Activated CD4-positive, alpha-beta T cell treated with anti-CD3 and anti-CD28 coated beads, Interleukin-2, amount 10 ng/mL, durations not matched to agents 24 days and 14 days (primary cell): ENCODE results near the gene SHE. TPM values are rescaled to one million over a fixed set of nuclear protein-coding genes. Genes with fewer than 3 reads are reported as not detected.
A peak's percentile ranks its signal among the peaks of the same experiment; 100 is the strongest.

Source experiments
- DNase-seq: peaks from one replicate; pipeline ENCODE4 v3.0.0; 2022
- H3K27ac Mint-ChIP-seq: one replicate; pipeline ENCODE4 v1.8.0; 2022; ENCODE audit warnings: mild to moderate bottlenecking, mixed read lengths
- H3K27me3 Mint-ChIP-seq: one replicate; pipeline ENCODE4 v1.8.0; 2022; ENCODE audit warnings: mixed read lengths
- H3K36me3 Mint-ChIP-seq: one replicate; pipeline ENCODE4 v1.8.0; 2022; ENCODE audit warnings: low read depth, mild to moderate bottlenecking, mixed read lengths
- H3K4me1 Mint-ChIP-seq: one replicate; pipeline ENCODE4 v1.8.0; 2021; ENCODE audit warnings: mixed read lengths
- H3K4me3 Mint-ChIP-seq: one replicate; pipeline ENCODE4 v1.8.0; 2022; ENCODE audit warnings: mild to moderate bottlenecking, moderate library complexity, mixed read lengths
- H3K9me3 Mint-ChIP-seq: one replicate; pipeline ENCODE4 v1.8.0; 2021; ENCODE audit warnings: mixed read lengths
- intact Hi-C: fragments of 100-400 bp; cut with micrococcal nuclease; formaldehyde crosslinking; loops from one replicate; pipeline ENCODE4 v1.15.1; 2023
- total RNA-seq: library from RNA; stranded (reverse); gene quantifications from 2 replicates; pipeline ENCODE4 v1.2.3, GENCODE V29; 2022

The SHE gene
- total RNA-seq, 1 donor from 2014 or later, result not detected

GRCh38 chr1:154460695-154461260, 41.4 kb downstream of the SHE start:
- intact Hi-C loops, result loop anchor here (5.0 kb wide), 1 partner anchor 108 kb away; no protein-coding TSS in a partner anchor
- H3K27me3 Mint-ChIP-seq, result peaks cover 8% of the 10 kb centered on the region
- no peaks in the 10 kb centered on the region for H3K9me3 Mint-ChIP-seq
- no peak overlapping the region for H3K27ac Mint-ChIP-seq
- peaks cover 30% of the 10 kb centered on the region for H3K4me1 Mint-ChIP-seq
- no peak overlapping the region for H3K4me3 Mint-ChIP-seq
- peaks cover 10% of the 10 kb centered on the region for H3K36me3 Mint-ChIP-seq
- no peak for DNase-seq

- Mint-ChIP-seq H3K27me3 (peaks cover 10% of the 10 kb centered on the region), H3K27ac (no peak overlapping the region), H3K4me1 (peaks cover 31% of the 10 kb centered on the region), H3K9me3 (no peaks in the 10 kb centered on the region), H3K4me3 (no peak overlapping the region), H3K36me3 (peaks cover 12% of the 10 kb centered on the region)
- intact Hi-C loops, result no loop called here
- DNase-seq, result no peak
These were observed 43.1 kb downstream of the SHE start for GRCh38 chr1:154459080-154459479.

GRCh38 chr1:154456631-154457030, 45.6 kb downstream of the SHE start:
- Mint-ChIP-seq H3K4me1 (peaks cover 28% of the 10 kb centered on the region), H3K27me3 (peaks cover 25% of the 10 kb centered on the region), H3K4me3 (no peak overlapping the region), H3K27ac (no peak overlapping the region), H3K9me3 (no peaks in the 10 kb centered on the region), H3K36me3 (peaks cover 14% of the 10 kb centered on the region)
- no peak for DNase-seq
- intact Hi-C loops, result no loop called here

GRCh38 chr1:154454386-154455120, 47.7 kb downstream of the SHE start:
- DNase-seq, result no peak
- Mint-ChIP-seq H3K36me3 (peaks cover 12% of the 10 kb centered on the region), H3K27me3 (peaks cover 34% of the 10 kb centered on the region), H3K4me1 (peaks cover 21% of the 10 kb centered on the region), H3K27ac (no peak overlapping the region), H3K4me3 (no peak overlapping the region), H3K9me3 (no peaks in the 10 kb centered on the region)
- intact Hi-C loops, result loop anchor here (2.0 kb wide), 1 partner anchor 14 kb away; no protein-coding TSS in a partner anchor

- Mint-ChIP-seq H3K9me3 (no peaks in the 10 kb centered on the region), H3K27ac (peak overlapping the region; percentile 1), H3K4me3 (no peak overlapping the region), H3K4me1 (peaks cover 21% of the 10 kb centered on the region), H3K36me3 (peaks cover 12% of the 10 kb centered on the region), H3K27me3 (peaks cover 34% of the 10 kb centered on the region)
- DNase-seq, result no peak
- intact Hi-C loops, result loop anchor here (2.0 kb wide), 1 partner anchor 13 kb away; no protein-coding TSS in a partner anchor
These were observed 48.4 kb downstream of the SHE start for GRCh38 chr1:154453574-154454352.

GRCh38 chr1:154453161-154453560, 49.1 kb downstream of the SHE start:
- H3K27ac Mint-ChIP-seq, result no peak overlapping the region
- peaks cover 10% of the 10 kb centered on the region for H3K36me3 Mint-ChIP-seq
- intact Hi-C loops, result no loop called here
- peaks cover 21% of the 10 kb centered on the region for H3K4me1 Mint-ChIP-seq
- H3K9me3 Mint-ChIP-seq, result no peaks in the 10 kb centered on the region
- no peak for DNase-seq
- H3K27me3 Mint-ChIP-seq, result peaks cover 34% of the 10 kb centered on the region
- H3K4me3 Mint-ChIP-seq, result no peak overlapping the region

- peaks cover 29% of the 10 kb centered on the region for H3K27me3 Mint-ChIP-seq
- peaks cover 15% of the 10 kb centered on the region for H3K4me1 Mint-ChIP-seq
- peaks cover 1% of the 10 kb centered on the region for H3K36me3 Mint-ChIP-seq
- intact Hi-C loops, result no loop called here
- no peak overlapping the region for H3K27ac Mint-ChIP-seq
- H3K9me3 Mint-ChIP-seq, result no peaks in the 10 kb centered on the region
- DNase-seq, result no peak
- H3K4me3 Mint-ChIP-seq, result no peak overlapping the region
These were observed 53.8 kb downstream of the SHE start for GRCh38 chr1:154448331-154448811.

- no peak for DNase-seq
- H3K9me3 Mint-ChIP-seq, result no peaks in the 10 kb centered on the region
- no peak overlapping the region for H3K27ac Mint-ChIP-seq
- peaks cover 21% of the 10 kb centered on the region for H3K27me3 Mint-ChIP-seq
- no peak overlapping the region for H3K4me3 Mint-ChIP-seq
- peaks cover 18% of the 10 kb centered on the region for H3K4me1 Mint-ChIP-seq
- intact Hi-C loops, result no loop called here
- no peaks in the 10 kb centered on the region for H3K36me3 Mint-ChIP-seq
These were observed 55.4 kb downstream of the SHE start for GRCh38 chr1:154446789-154447188.

- no peak overlapping the region for H3K27ac Mint-ChIP-seq
- no peaks in the 10 kb centered on the region for H3K36me3 Mint-ChIP-seq
- peaks cover 22% of the 10 kb centered on the region for H3K4me1 Mint-ChIP-seq
These were observed 55.9 kb downstream of the SHE start for GRCh38 chr1:154446292-154446691.

GRCh38 chr1:154445040-154445472, 57.2 kb downstream of the SHE start:
- Mint-ChIP-seq H3K4me3 (no peak overlapping the region), H3K36me3 (peaks cover 3% of the 10 kb centered on the region), H3K4me1 (peaks cover 34% of the 10 kb centered on the region), H3K27ac (no peak overlapping the region), H3K27me3 (peaks cover 13% of the 10 kb centered on the region), H3K9me3 (no peaks in the 10 kb centered on the region)
- DNase-seq, result peak; percentile 75
- intact Hi-C loops, result no loop called here

More at GRCh38 chr1:154446292-154446691, 55.9 kb downstream of the SHE start:
- DNase-seq, result no peak
- H3K9me3 Mint-ChIP-seq, result no peaks in the 10 kb centered on the region
- peaks cover 18% of the 10 kb centered on the region for H3K27me3 Mint-ChIP-seq
- no peak overlapping the region for H3K4me3 Mint-ChIP-seq
- intact Hi-C loops, result no loop called here

- Mint-ChIP-seq H3K27me3 (peaks cover 11% of the 10 kb centered on the region), H3K4me3 (no peak overlapping the region), H3K36me3 (peaks cover 3% of the 10 kb centered on the region), H3K9me3 (no peaks in the 10 kb centered on the region), H3K27ac (no peak overlapping the region), H3K4me1 (peaks cover 47% of the 10 kb centered on the region)
- intact Hi-C loops, result no loop called here
- DNase-seq, result no peak
These were observed 58.8 kb downstream of the SHE start for GRCh38 chr1:154443274-154444013.

- intact Hi-C loops, result no loop called here
- Mint-ChIP-seq H3K36me3 (peaks cover 3% of the 10 kb centered on the region), H3K4me3 (no peak overlapping the region), H3K4me1 (peaks cover 53% of the 10 kb centered on the region), H3K27me3 (peaks cover 8% of the 10 kb centered on the region), H3K27ac (no peak overlapping the region), H3K9me3 (no peaks in the 10 kb centered on the region)
- no peak for DNase-seq
These were observed 60.0 kb downstream of the SHE start for GRCh38 chr1:154442006-154442740.
